Fibroblast of skin of left biceps (primary cell): ENCODE data around the gene NLRP9.

Source experiments
- DNase-seq, 2 experiments: peaks; one replicate each; pipeline ENCODE4 v3.0.0-alpha.2; 2013; ENCODE audit warnings: low read depth in 2 of 2

Gene NLRP9

DNA sequence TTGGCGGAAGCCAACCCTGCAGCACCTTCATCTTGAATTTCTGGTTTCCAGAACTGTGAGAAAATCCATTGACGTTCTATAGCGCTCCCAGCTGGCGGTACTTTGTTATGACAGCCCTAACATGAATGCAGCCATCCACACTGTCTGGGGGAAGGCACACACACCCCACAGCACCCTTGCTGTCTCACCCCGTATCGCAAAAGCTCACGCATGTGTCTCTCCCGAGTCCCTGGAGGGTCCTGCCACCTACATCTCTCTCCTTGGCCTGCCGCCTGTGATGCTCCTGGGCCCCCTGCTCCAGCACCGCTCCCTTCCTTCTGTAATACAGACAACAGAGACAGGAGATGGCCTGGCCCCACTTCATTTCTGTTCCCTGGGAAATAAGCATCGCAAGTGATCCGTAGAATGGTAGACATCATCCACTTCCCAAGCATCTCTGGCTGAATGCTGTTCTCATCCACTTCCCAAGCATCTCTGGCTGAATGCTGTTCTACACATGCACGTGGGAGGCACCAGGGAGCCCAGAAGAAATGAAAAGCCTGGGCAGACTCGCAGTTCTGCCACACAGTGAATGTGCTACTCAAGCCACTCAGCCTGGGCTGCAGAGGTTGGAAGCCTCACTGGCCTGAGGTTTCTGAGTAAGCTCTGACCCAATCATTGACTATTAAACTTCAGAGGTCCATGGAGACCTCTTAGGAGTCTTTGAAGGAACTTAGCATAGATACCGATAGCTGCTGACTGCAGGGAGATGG, 33.5 kb downstream of the NLRP9 start:
- DNase-seq: no peak

DNA sequence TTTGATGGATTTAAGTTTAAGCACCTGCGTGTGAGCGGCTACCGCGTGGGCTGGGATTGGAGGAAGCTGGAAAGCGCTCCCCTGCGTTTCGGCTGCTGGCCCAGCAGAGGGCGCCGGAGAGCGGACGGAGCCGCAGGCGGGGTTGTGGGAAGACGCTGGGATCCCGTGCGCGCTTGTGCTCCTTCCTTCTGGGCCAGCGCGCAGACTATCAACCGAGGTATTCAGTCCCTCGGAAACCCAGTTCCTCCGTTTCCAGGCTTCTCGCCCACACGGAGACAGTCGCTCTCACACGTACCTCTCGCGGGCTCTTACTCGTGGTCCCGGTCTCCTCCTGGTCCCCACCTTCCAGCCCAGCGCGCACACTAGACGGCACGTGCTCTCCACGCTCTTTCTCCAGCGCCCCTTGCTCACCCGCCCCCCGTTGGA, 34.4 kb downstream of the NLRP9 start:
- DNase-seq: no peak

DNA sequence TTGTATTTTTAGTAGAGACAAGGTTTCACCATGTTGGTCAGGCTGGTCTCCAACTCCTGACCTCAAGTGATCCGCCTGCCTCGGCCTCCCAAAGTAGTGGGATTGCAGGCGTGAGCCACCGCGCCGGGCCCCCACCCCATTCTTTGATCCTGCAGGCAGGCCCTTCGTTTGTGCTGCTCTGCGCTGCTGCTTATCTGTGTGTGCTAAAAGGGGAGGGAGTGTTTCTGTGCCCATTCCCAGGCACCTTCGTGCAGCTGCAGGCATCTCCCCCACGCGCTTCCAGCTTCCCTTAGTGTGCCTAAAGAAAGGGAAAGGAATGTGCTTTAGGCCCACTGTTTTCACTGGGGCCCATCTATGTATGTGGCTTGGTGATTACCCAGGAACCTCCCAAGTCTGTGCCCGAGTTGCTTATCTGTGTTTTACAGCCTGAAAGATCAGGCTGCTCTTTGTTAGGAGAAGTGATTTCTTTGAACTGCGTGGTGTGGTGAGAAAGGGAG, 36.0 kb downstream of the NLRP9 start:
- no peak for DNase-seq

DNA sequence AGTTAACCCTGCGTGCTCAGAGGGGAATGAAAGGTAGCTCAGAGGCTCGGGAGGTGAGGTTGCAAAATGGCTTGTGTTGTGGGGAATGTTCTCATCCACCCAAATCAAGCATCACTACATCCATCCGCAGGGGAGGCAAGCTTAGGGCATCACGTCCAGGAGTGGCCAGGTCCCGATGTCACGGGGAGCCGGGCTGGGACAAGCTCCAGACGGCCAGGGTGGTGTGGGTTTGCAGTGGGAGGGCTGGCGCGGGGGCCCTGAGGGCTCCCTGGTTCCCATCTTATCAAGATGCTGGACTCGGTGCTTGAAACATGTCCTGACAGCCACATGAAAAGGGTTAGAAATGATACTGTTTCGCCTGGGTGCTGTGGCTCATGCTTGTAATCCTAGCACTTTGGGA, 37.4 kb downstream of the NLRP9 start:
- no peak for DNase-seq

DNA sequence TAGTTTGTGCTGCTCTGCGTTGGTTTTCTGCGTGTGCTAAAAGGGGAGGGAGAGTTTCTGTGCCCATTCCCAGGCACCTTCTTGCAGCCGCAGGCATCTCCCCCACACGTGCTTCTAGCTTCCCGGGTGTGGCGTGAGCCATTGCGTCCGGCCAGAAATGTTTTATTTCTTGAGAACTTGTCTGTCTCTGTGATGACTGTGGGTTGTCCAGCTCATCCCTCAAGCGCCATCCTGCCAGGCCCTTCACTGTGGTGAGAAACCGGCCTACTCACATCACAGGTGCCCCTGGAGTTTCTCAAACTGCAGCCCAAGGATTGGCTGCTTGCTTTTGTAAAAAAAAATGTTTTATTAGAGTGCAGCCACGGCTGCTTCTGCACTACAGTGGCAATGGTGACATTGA, 39.0 kb downstream of the NLRP9 start:
- DNase-seq: no peak

DNA sequence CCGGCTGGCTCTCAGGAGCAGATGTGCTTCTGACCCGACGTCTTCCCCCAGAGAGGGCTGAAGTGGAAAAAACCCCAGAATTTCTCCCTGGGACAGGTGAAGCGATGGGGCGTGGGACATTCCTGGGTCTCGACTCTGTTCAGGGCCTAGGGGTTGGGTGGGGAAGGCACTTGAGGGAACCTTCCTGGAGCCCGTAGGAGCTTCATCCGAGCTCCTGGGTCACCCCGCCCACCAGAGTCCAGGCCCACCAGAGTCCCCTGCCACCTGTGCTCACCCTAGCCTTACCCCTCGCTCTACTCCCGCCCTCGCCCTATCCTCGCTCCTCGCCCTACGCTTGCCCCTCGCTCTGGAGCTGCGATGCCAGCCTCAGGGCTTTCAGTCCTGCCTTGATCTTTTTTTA, 39.9 kb downstream of the NLRP9 start:
- DNase-seq: no peak

DNA sequence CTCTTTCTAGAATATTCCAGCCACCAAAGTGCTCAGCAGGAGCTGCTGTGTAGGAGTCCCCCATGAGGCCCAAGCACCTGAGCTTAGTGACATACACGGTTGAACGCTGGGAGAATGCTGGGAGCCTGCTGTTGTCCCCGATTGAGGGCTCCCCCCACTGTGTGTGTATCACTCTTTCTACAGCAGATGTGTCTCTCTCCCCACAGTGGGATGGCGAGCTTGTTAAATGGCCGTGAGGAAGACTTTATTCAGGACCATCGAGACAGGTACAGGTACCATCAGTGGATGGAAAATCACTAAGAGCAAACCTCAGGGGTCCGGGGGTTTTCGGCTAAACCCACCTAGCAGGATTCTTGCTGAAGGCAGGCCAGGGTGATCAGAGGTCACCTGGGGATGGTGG, 40.5 kb downstream of the NLRP9 start:
- DNase-seq: no peak

DNA sequence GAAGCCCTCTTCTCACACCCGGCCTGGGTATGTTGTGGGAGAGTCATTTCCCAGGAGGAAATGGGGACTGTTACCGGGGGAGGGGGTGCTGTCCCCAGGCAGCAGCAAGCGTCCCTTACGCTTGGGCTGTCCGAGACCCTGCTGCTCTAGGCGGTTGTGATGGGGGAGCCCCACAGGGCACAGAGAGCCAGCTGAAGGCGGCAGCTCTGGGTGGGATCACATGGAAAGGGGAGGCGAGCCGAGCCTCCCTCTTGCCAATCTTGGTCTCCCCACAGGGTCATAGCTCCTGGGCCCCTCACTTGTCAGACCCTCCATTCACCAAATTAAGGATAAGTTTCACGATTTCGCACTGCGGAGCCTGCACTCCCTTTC, 41.1 kb downstream of the NLRP9 start:
- no peak for DNase-seq

DNA sequence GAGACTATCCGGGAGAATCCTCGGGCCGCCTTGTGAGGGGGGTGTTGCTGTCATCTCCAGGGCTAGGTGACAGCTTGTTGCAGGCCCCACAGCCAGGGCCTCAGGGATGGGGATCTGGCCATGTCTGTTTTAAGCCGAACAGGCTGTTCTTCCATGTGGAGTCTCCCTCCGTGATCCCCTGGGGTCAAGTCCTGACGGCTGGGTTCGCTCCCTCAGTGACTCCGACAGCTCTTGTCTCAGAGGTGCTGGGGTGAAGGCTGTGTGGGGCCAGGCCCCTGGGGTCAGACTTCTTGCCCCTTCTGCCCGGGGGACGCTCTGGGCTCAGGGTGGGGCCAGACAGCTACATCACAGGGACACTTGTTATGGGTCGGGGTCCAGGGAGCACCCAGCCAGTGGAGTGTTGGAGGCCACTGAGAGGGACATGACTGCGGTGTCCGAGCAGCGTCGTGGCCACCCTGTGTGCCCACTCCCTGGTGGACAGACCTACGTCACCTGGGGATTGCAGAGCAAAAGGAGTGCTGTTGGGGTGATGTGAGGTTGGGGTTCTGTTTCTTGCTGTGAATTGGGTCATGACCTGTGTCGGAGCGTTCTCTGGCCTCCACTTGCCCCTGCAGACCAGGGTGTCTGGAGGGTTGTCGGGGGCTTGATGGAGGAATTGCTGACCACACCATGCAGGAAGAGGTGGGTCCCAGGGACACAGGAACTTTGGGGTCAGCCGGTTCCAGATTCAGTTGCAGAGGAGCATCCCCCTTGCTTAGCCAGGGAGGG, 41.7 kb downstream of the NLRP9 start:
- no peak for DNase-seq

DNA sequence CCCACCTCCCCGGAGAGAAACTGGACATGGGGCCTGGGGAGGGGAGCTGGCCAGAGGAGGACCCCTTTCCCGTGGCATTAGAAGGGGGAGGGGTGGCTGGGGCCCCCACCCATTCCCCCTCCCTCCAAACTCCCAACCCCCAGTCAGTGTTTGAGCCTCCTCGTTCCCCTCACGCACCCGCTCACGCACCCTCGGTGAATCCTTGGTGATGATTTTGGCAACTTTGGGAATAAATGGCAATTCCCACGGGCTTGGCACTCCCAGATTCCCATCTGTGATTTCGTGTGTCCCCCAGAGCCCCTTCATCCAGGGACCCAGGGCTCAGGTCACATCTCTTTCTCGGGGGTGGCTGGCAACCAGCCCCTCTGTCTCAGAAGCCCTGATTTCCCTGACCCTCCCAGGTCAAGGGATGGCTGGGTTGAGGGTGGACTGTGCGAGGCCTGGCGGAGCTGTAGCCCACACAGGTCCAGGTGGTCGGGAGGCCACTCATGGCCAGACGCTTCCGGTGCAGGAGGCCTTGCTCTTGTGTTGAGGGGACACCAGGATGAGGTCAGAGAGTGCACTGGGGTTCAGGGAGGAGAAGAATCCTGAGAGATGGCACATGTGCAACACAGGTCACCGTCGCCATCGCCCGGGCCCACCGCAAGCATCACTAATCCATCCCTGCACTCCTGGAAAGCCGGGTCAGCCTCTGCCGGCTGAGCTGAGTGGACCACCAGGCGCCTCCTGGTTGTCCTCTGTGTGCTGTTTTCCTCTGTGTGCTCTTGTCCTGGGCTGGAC, 42.5 kb downstream of the NLRP9 start:
- DNase-seq: no peak

DNA sequence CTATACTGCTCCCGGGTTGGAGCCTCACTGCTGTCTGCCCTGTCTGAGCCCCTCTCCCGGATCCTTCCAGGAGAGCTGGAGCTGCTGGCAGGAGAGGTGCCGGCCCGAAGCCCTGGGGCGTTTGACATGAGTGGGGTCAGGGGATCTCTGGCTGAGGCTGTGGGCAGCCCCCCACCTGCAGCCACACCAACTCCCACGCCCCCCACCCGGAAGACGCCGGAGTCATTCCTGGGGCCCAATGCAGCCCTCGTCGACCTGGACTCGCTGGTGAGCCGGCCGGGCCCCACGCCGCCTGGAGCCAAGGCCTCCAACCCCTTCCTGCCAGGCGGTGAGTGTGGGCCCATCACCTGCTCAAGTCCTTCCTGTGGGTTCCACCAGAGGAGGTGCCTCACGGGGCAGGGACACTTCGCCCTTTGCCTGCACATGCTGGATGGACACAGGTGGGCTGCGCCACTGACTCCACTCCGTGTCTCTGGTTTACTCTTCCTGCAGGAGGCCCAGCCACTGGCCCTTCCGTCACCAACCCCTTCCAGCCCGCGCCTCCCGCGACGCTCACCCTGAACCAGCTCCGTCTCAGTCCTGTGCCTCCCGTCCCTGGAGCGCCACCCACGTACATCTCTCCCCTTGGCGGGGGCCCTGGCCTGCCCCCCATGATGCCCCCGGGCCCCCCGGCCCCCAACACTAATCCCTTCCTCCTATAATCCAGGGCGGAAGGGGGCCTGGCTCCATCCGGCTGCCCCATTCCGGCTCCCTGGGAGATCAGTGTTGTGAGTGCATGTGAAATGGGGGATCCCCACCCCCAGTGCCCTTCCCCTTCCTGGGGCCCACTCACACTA, 43.3 kb downstream of the NLRP9 start:
- DNase-seq: no peak

DNA sequence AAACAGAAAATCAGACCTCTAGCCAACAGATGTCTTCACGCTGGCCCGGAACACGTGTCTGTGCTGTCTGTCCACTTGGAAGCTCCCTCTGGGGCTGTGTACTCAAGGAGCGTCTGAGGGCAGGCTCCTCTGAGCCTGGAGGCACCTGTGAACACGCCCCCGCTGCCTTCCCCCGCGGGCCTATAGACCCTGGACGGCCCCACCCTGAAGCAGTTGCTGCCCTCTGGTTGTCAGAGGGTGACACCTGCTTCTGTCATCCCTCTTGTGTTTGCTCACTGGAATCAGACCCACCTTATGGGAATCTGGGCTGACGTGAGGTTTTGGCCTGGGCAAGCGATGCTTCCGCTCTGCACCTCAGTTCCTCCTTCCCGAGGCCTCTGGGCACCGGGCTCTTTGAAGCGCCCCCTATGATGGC, 44.0 kb downstream of the NLRP9 start:
- DNase-seq: no peak

DNA sequence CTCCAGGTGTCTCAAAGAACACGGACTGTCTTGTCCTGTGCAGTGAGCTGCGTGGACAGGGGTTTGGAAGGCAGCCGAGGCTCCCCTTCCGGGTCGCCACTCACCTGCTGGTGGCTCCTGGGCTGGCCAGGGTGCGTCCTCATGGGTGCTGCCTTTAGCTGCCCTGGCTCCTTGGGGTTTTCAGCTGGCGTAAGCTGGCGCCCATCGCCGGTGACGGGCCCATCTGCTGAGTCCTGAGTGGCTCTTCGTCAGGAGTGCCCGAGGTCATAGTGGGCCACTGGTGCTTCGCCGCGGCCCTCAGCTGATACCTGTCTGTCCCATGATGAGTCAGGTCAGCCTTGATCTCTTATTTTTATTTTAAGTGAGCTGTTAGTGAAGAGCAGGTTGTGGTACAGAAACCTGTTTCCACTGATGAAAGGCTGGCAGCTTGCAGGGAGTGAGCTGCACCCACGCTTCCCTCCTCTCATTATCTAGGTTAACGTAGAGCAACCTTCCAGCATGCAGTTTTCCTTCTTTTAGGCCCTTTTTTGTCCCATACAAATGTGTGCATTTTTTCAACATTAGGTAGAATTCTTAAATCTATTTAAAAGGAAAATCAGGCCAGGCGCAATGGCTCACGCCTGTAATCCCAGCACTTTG, 44.7 kb downstream of the NLRP9 start:
- DNase-seq: no peak

DNA sequence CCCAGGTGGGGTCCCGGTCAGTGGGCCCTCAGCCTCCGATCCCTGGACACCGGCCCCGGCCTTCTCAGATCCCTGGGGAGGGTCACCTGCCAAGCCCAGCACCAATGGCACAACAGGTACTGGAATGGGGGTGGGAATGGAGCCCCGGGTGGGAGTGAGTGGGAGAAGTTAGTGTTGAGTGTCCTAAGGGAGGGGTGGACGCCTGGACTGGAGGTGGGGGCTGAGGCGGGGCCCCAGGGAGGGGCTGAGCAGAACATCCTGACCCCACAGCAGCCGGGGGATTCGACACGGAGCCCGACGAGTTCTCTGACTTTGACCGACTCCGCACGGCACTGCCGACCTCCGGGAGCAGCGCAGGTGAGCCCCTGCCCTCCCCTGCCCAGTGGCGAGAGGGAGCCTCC, 45.5 kb downstream of the NLRP9 start:
- DNase-seq: no peak

DNA sequence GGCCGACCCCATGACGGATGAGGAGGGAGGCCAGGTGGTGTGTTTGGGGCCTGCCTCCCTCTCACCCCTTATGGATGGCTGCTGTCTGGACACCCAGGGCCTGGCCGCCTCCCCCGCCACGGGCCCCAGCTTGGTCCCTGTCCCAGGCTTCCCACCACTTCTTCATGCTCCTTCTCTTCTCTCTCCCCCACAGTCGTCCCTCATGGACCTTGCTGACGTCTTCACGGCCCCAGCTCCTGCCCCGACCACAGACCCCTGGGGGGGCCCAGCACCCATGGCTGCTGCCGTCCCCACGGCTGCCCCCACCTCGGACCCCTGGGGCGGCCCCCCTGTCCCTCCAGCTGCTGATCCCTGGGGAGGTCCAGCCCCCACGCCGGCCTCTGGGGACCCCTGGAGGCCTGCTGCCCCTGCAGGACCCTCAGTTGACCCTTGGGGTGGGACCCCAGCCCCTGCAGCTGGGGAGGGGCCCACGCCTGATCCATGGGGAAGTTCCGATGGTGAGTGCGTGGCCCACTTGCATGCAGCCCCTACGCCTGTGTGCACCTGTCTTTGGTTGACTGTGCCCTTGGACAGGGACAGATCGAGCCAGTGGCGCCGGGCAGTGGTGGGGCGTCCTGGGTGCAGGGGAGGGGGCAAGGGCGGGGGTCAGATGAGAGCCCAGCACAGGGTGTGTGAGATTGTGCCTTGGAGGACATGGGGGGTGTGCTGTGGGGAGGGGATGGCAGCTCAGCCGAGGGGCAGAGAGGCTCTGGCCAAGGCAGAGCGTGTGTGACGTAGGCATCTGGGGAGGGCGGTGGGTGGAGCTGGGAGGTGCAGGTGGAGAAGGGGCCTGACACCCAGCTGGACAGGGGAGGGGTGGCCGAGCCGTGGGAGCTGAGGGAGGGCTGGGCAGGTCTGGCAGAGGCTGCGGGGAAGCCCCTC, 46.4 kb downstream of the NLRP9 start:
- DNase-seq: no peak

DNA sequence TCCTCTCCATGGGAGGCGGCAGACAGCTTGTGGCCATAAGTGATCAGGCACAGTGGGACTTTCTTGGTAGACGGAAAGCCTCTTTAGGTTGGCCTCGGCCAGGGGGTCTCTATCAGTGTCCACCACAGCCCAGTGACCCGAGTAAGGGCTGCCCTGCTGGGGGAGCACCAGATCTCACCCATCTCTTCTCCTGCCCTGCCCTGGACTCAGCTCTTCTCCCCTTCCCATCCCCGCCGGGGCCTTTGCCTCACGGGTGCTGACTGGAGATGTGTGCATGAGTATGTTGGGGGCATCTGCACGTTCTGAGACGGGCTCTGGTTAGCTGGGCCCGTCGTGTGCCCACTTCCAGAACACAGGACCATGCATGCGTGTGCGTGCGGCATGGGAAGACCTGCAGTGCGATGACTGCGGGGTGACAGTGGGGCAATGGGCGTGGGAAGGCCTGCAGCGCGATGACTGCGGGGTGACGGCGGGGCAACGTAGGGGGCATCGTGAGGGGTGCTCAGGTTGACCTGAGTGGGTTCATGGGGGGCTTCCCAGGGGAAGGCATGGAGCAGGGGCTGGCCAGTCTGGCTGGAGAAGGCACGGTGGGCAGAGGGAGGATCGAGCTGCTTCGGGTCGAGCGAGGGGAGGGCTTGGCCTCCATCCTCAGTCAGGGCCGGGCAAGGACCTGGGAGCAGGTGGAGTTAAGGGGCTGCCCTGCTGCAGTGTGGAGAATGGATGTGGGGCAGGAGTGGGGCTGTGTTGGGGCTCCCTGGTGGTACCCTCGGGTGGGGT, 47.2 kb downstream of the NLRP9 start:
- no peak for DNase-seq

DNA sequence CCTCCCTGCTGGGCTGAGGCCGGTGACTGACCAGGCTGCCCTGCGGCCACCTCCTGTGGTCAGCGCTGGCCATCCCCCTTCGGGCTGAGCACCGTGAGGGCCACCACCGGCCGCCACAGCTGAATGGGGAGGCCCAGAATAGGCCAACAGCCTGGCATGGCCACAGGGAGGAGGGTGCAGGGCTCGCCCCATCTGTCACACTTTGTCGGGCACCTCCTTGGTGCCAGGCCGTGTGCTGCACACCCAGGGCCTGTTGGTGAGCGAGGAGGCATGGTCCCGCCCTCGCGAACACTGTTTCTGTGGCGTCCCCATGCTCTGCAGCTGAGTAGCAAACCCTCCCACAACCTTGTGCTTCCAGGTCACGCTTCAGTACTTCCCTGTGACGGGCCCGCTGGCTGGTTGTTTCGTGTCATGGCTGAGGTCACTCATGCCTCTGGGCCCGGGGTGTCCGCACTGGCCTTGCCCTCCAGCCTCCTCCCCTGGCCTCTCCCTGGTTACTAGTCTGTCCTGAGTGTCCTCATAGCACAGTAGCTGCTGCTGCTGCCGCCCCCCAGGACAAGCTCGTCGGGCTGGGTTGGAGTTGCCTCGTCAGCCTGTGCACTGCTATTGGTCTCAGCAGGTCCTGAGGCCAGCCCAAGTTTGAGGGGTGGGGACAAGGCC, 48.0 kb downstream of the NLRP9 start:
- no peak for DNase-seq

DNA sequence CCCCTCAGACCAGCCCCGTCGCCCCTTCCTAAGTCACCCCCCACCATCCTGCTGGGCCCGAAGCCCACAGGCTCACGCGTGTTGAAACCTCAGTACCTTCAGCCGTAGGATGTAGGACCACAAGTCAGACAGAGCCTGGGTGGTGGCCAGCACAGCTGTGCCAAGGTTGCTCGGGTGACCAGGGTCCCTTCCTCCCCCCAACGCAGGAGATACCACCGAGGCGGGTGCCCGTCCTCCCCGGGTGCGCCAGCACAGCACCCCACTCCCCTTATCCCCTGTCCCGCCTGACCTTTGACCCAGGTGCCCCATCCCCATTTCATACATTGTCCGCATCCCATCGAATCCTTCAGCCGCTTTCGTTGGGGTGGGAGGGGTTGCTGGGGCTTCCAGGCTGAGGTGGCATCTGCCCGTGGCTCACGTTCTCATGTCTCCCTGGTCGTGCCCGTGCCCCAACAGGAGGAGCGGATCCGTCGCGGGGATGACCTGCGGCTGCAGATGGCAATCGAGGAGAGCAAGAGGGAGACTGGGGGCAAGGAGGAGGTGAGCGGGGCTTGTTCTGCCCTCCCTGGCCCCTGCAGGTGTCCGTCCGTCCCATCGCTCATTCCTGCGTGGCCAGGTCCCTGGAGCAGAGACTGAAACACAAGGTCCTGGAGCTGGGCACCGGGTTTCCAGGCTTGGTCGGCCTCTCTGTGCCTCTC, 48.6 kb downstream of the NLRP9 start:
- no peak for DNase-seq
